HG03571 (cell line): ENCODE measurements around the gene TXNRD2.
"Not testable (repeated sequence)": the region's sequence is repeated elsewhere in the genome, so short reads cannot be mapped to it uniquely, and the experiment has no call there.

Experiments used
- ATAC-seq: cut with Tn5 transposase; IDR thresholded peaks from one replicate; pipeline ENCODE4 v1.9.1; 2021; ENCODE audit not compliant: unreplicated experiment

Gene TXNRD2

GRCh38 chr22:19926028-19926427 is 15.6 kb downstream of the TXNRD2 start:
- ATAC-seq = not testable (repeated sequence)

DNA sequence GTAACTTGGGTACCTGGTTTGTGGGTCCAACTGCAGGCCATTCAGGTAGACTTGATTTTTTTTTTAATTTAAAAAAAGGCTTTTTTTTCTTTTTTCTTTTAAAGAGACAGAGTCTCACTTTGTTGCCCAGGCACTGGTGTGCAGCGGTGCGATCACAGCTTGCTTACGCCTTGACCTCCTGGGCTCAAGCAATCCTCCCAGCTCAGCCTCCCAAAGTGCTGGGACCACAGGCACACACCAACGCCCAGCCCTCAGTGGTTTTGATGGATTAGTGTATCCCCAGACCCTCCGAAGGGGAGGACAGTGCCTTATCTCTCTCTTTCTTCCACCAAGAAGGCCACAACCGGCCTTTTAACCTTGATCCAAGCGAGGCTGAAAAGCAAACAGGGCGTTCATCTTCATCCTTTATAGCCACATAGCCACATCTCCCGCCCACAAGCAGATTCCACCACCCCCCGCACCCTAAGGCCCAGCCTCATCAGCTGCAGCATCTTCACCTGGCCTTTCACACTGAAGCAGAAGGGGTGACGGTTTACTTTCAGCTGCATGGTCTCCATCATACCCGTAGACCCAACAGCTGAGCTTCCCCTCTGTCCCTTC is 17.6 kb downstream of the TXNRD2 start:
- no peak for ATAC-seq

DNA sequence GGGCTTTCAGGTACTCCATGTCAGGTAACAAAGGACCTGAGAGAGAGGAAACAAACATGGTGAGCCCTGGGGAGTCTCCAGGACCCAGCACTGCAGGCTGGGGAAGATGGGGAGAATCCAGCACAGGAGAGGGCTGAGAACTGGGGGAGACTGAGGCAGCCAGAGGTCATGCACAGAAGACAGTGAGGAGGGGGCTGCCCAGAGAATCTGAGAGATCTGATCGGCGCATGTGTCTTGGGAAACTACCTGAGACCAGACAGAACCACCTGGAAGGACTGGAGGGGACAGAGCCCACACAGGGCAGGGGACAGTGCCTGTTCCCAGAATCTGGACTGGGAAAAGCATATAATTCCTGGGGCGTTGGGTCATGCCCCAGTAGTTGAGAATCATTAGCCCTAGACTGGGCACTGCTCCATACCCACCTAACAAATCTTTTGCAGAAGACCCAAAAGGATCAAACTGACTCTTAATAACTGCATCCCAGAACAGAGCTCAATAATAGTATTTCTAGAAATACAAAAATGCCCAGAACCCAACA is 20.0 kb downstream of the TXNRD2 start:
- ATAC-seq = no peak

- ATAC-seq = no peak
These were observed 21.8 kb downstream of the TXNRD2 start for GRCh38 chr22:19919701-19920363.

DNA sequence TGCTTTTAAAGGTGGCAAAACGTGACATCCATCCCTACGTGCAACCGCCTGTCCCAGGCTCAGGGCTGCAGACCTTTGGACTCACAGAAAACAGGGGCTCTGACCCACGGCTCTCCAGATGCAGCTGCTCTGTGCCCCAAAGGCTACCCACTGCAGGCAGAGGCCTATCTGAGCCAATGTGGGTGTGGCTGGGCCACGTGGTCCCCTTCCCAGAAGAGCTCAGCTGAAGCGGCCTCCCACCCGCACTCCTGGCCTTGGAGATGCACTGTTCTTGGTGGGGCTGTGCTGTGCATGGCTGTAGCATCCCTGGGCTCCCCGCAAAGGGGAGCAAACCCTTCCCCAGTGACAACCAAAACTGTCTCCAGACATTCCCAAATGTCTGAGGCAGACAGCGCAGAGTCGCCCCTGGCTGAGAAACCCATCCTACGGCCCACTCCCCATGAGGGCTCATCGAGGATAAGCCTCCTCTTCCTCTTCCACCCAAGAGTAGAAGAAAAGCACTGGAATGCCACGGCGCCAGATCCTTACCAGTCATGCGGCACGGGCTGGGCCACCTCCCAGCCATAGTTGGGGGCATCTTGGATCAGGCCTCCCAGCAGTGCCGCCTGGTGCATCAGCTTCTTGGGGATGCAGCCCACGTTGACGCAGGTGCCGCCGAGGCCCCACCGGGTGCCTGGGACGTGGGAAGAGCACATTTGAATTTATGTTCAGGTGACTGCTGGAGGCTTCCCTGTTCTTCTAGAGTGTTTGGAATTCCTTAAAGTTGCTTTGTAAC is 23.1 kb downstream of the TXNRD2 start:
- no peak for ATAC-seq

GRCh38 chr22:19917389-19918138 is 24.1 kb downstream of the TXNRD2 start:
- no peak for ATAC-seq

DNA sequence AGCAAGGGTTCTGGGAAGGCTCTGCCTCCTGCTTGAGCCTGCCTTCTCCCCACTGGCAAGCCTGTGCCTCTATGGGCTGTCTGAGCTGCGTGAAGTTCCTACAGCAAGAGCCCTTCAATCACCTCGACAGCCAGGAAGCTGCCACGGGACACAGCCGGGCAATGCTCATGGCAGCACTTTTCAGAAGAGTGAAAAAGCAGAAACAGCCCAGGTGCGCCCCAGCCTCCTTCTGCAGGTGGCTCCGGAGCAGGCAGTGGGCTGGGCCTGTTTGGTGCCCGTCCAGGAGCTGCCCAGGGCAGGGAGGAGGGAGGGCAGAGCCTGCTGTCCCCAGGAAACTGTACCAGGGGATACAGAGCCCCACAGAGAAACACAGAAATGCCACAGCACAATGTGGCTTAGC is 24.7 kb downstream of the TXNRD2 start:
- no peak for ATAC-seq

- no peak for ATAC-seq
These were observed 25.6 kb downstream of the TXNRD2 start for GRCh38 chr22:19916006-19916405.

DNA sequence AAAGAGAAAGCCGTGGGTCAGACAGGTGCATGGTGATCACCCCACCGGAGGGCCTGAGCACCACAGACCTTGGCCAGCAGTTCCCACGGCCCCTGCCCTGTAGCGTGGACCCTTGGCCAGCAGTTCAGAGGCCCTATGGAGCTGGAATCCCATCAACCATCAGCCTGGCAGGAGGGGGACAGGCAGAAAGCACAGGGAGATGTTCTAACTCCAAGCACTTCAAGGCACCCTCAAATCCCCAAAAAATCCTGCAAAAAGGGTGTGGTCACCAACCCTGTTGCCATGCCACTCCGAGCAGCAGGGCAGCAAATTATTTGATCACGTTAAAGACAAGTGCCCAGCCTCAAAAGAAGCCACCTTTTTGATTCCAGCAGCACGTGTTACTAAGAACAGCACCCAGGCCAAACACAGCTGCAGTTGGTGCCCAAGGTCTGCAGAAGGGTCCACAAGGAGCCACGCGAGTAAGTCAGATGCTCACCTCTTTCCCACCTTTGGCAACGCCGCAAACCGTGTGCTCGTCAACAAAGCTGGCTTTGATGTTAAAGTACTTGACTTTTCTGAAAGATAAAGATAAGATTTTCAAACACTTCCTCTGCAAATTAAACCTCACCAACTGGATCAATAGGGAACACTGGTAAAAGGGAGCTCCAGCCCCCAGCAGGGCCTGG is 26.2 kb downstream of the TXNRD2 start:
- no peak for ATAC-seq

GRCh38 chr22:19914201-19914943 is 27.2 kb downstream of the TXNRD2 start:
- no peak for ATAC-seq

- ATAC-seq = no peak
These were observed 28.2 kb downstream of the TXNRD2 start for GRCh38 chr22:19913337-19913936.

DNA sequence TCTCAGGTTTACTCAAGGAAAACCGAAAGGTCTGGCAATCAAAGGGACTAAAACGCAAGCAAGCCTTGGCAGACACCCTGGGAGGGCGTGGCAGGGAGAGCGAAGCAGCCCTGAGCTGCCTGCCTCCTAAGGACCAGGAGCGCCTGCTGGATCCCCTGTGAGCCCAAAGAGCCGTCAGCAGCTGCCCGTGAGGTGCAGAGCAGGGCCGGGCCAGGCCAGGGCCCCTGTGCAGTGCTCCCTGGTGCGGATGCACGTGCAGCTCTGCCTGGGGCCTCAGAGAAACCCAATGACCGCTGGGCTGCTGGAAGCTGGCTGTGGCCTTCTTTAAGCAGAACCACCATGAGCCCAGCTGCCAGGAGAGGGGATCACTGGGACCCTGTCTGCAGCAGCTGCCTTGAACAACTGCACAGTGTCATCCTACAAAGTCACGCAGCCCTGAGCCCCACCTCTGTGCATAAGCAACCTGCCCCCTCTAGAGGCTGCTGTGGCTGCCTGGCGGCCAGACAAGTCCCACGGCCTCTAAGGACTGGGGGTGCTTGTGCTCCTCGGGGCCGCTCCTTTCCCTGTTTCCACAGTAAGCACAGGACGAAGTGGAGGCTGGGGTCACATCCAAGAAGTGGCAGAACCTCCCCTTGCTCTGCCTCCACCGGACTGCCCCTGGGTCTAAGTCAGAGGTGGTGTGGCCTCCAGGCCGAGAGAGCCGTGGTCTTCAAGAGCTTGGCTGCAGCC is 29.2 kb downstream of the TXNRD2 start:
- no peak for ATAC-seq

DNA sequence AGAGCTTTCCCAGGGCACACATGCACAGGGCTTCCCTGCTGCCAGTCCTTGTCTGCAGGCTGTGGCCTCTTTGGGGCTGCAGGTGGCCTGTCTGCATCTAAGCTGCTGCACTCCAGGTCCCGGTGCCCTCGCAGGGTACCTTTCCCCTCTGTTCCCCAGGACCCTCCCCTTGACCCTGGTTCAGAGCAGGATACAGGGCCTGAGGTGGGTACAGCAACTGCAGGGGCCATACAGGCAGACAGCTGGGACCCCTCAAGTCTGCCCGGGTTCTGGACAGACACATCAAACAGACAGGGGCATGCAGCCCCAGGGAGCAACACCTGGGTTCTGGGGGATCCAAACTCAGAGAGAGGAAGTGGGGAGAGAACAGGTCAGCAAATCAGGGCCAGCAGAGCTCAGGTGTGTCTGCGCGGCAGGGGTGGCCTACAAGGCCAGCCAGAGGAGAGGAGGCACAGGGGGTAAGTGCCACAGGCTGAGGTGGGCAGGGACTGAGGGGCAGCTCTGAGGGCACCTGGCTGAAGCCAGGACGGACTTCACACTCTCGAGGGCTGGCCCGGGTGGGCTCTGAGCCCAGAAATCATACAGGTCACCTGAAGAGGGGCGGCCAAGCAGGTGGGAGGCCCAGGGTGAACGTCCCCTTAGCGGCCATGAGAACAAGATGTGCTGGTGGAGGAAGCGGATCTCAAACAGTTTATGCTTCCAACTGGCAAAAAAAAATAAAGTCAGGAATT is 29.9 kb downstream of the TXNRD2 start:
- ATAC-seq = no peak

GRCh38 chr22:19910180-19910744 is 31.4 kb downstream of the TXNRD2 start:
- no peak for ATAC-seq

DNA sequence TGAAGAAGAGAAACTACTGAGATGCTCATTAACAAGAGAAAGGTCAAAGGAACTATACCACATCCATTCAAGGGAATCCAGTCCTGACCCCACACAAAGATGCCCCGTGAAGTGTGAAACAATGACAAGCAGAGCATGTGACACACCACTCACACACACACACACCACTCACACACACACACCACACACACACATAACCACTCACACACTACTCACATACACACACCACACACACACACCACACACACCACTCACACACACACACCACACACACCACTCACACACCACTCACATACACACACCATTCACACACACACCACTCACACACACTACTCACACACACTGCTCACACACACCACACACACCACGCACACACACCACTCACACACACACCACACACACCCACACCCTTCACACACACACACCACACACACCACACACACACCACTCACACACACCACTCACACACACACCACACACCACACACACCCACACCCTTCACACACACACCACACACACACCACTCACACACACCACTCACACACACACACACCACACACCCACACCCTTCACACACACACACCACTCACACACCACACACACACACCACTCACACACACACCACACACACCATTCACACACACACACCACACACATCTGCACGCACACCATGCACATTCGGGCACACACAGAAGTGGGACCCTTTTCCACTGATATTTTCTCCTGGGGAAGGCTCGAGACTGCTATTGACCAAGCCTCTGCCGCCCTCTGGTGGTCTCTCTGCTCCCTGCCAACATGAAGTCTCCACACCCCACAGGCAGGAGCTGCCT is 32.1 kb downstream of the TXNRD2 start:
- no peak for ATAC-seq

GRCh38 chr22:19907902-19908301 is 33.7 kb downstream of the TXNRD2 start:
- not testable (repeated sequence) for ATAC-seq

DNA sequence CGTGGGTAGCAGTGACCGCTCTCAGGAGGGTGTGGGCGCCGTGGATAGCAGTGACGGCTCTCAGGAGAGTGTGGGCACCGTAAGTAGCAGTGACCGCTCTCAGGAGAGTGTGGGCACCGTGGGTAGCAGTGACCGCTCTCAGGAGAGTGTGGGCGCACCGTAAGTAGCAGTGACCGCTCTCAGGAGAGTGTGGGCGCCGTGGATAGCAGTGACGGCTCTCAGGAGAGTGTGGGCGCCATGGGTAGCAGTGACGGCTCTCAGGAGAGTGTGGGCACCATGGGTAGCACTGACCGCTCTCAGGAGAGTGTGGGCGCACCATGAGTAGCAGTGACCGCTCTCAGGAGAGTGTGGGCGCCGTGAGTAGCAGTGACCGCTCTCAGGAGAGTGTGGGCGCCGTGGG is 34.8 kb downstream of the TXNRD2 start:
- not testable (repeated sequence) for ATAC-seq
